NCI-H1436 treated with DMSO at 0.1 percent for 48 hours (cell line): Measurements from ENCODE around the gene CTNNA2.
"Not testable (repeated sequence)": the region's sequence is repeated elsewhere in the genome, so short reads cannot be mapped to it uniquely, and the experiment has no call there.

ENCODE experiments used
- DNase-seq: peaks from one replicate; lab custom pipeline; 2025; lab: John Stamatoyannopoulos, UW

The CTNNA2 gene

GRCh38 chr2:80149991-80150390 lies 637.1 kb downstream of the CTNNA2 start:
- no peak for DNase-seq

- DNase-seq: no peak
Measured at GRCh38 chr2:80151248-80151647, 638.4 kb downstream of the CTNNA2 start.

- no peak for DNase-seq
Measured at GRCh38 chr2:80151651-80152050, 638.8 kb downstream of the CTNNA2 start.

- no peak for DNase-seq
Measured at GRCh38 chr2:80153151-80153550, 640.3 kb downstream of the CTNNA2 start.

- no peak for DNase-seq
Measured at GRCh38 chr2:80153768-80154167, 640.9 kb downstream of the CTNNA2 start.

- DNase-seq: no peak
Measured at GRCh38 chr2:80154231-80154915, 641.5 kb downstream of the CTNNA2 start.

- no peak for DNase-seq
Measured at GRCh38 chr2:80164375-80164774, 651.5 kb downstream of the CTNNA2 start.

GRCh38 chr2:80166483-80167171 lies 653.8 kb downstream of the CTNNA2 start:
- DNase-seq: no peak

- DNase-seq: no peak
Measured at GRCh38 chr2:80167284-80167808, 654.5 kb downstream of the CTNNA2 start.

- DNase-seq: no peak
Measured at GRCh38 chr2:80168037-80168436, 655.2 kb downstream of the CTNNA2 start.

GRCh38 chr2:80168801-80169200 lies 656.0 kb downstream of the CTNNA2 start:
- no peak for DNase-seq

GRCh38 chr2:80169811-80170594 lies 657.2 kb downstream of the CTNNA2 start:
- DNase-seq: no peak

- DNase-seq: no peak
Measured at GRCh38 chr2:80185091-80185490, 672.2 kb downstream of the CTNNA2 start.

- no peak for DNase-seq
Measured at GRCh38 chr2:80186262-80186661, 673.4 kb downstream of the CTNNA2 start.

GRCh38 chr2:80187156-80187555 lies 674.3 kb downstream of the CTNNA2 start:
- no peak for DNase-seq

GRCh38 chr2:80190166-80190565 lies 677.3 kb downstream of the CTNNA2 start:
- no peak for DNase-seq

- no peak for DNase-seq
Measured at GRCh38 chr2:80193566-80193965, 680.7 kb downstream of the CTNNA2 start.

GRCh38 chr2:80195034-80195433 lies 682.2 kb downstream of the CTNNA2 start:
- DNase-seq: no peak

- DNase-seq: no peak
Measured at GRCh38 chr2:80198042-80198441, 685.2 kb downstream of the CTNNA2 start.

GRCh38 chr2:80199504-80199903 lies 686.7 kb downstream of the CTNNA2 start:
- DNase-seq: no peak

- DNase-seq: not testable (repeated sequence)
Measured at GRCh38 chr2:80203929-80204328, 691.1 kb downstream of the CTNNA2 start.

GRCh38 chr2:80205498-80205897 lies 692.6 kb downstream of the CTNNA2 start:
- DNase-seq: no peak

GRCh38 chr2:80209458-80209857 lies 696.6 kb downstream of the CTNNA2 start:
- no peak for DNase-seq
